GM12875 (cell line): ENCODE measurements around the gene SLC15A3.
A peak's percentile ranks its signal among the peaks of the same experiment; 100 is the strongest.

Source experiments
- H3K4me3 ChIP-seq: one replicate; pipeline ENCODE4 v1.5.1; 2011; ENCODE audit warnings: low read depth, low read length, control low read depth
- CTCF ChIP-seq: IDR thresholded peaks from 2 replicates; pipeline ENCODE4 v1.5.1; 2011; ENCODE audit warnings: low read depth, mild to moderate bottlenecking, control low read depth, inconsistent platforms, low read length, moderate library complexity, borderline replicate concordance; ENCODE audit not compliant: insufficient read depth

Gene SLC15A3

GRCh38 chr11:60954421-60954820 lies 2.4 kb upstream of the SLC15A3 start:
- H3K4me3 ChIP-seq = no peak overlapping the region
- no peak for TF ChIP-seq CTCF

DNA sequence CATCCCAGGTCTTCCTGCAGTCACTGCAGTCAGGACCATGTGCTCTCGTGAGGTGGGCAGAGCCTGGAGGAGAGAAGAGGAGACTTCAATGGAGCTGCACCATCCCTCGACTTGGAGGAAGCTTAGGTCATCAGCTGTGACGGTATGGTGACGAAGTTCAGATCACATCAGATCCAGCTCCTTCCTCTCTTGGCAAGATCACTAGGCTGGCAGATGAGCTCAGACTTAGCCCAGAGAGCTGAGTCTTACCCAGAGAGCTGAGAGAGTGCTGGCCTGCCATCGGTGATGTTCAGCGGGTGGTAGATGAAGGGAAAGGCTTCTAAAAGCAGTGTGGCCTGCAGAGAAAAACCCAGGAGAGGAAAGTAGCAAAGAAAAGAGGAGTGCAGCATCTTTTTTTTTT lies 1.8 kb upstream of the SLC15A3 start:
- no peak for TF ChIP-seq CTCF
- no peak overlapping the region for H3K4me3 ChIP-seq

GRCh38 chr11:60952742-60953170 lies 780 bp upstream of the SLC15A3 start:
- TF ChIP-seq CTCF = no peak
- H3K4me3 ChIP-seq = peak overlapping the region; percentile 95

GRCh38 chr11:60951606-60951903 lies 421 bp downstream of the SLC15A3 start:
- no peak for TF ChIP-seq CTCF
- peak overlapping the region; percentile 95 for H3K4me3 ChIP-seq

- TF ChIP-seq CTCF = no peak
- peak overlapping the region; percentile 95 for H3K4me3 ChIP-seq
These were observed 907 bp downstream of the SLC15A3 start for GRCh38 chr11:60950933-60951605.

DNA sequence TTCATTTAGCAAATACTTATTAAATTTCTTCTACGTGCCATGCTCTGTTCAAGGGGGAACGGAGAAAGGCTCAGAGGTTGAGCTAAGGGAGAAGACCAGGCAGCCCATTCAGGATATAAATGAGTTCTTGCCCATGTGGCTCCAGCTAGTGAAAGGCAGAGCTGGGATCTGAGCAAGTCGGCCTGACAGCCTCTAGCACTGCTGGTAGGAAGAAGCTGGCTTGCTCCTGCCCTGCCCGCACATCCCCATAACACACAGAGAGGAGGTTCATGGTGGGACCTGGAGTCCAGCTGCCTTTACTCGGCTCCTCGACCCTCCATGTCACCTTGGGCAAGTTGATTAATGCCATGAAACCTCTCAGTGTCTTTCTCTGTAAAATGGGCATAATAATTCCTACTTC lies 2.0 kb downstream of the SLC15A3 start:
- peak overlapping the region; percentile 95 for H3K4me3 ChIP-seq

More for the DNA sequence above, 2.0 kb downstream of the SLC15A3 start:
- TF ChIP-seq CTCF = no peak
